Lower lobe of right lung (tissue), 2 donors: ENCODE data around the gene FIG4. TPM values are rescaled to one million over a fixed set of nuclear protein-coding genes. Genes with fewer than 3 reads are reported as not detected.
A peak's percentile ranks its signal among the peaks of the same experiment; 100 is the strongest.

Experiments
- ATAC-seq, 2 donors: fragments of 200-7000 bp; cut with Tn5 transposase; one replicate each; pipeline ENCODE4 v1.9.1; 2020 to 2022; ENCODE audit warnings: mild to moderate bottlenecking in 2 of 2, moderate library complexity in 2 of 2
- DNase-seq: peaks from one replicate; pipeline ENCODE4 v3.0.0-alpha.2; 2020
- H3K27ac ChIP-seq: fragments of 200-600 bp; one replicate; pipeline ENCODE4 v1.8.0; 2022
- H3K27me3 ChIP-seq: fragments of 200-600 bp; one replicate; pipeline ENCODE4 v1.8.0; 2022; ENCODE audit warnings: low read depth
- H3K36me3 ChIP-seq: fragments of 200-600 bp; one replicate; pipeline ENCODE4 v1.8.0; 2022; ENCODE audit warnings: mild to moderate bottlenecking
- H3K4me1 ChIP-seq: fragments of 200-600 bp; one replicate; pipeline ENCODE4 v1.8.0; 2022
- H3K4me3 ChIP-seq: fragments of 200-600 bp; one replicate; pipeline ENCODE4 v1.8.0; 2022; ENCODE audit warnings: mild to moderate bottlenecking
- H3K9me3 ChIP-seq: fragments of 200-600 bp; one replicate; pipeline ENCODE4 v1.8.0; 2022
- CTCF ChIP-seq: fragments of 200-600 bp; IDR thresholded peaks from one replicate; pipeline ENCODE4 v1.8.0; 2022; ENCODE audit warnings: antibody characterized with exemption, mild to moderate bottlenecking
- intact Hi-C: fragments of 100-400 bp; cut with DNase I; formaldehyde crosslinking; loops from one replicate; pipeline ENCODE4 v1.11.0; 2022
- total RNA-seq: library from RNA; stranded (reverse); fragmentation: NEBNext Ultra II Directional; extraction: Animal tissue kit (Norgen Biotek cat#: 25700); gene quantifications from one replicate; pipeline ENCODE4 v1.2.1, GENCODE V29; 2021
- donor health status: DM: no; HTN: yes; CAD: no; lungs with severe emphysema.

The FIG4 gene
- total RNA-seq, 1 donor from 2014 or later, result 44.5 TPM

GRCh38 chr6:109714611-109715010 is 23.5 kb downstream of the FIG4 start:
- no peaks in the 10 kb centered on the region for H3K27me3 ChIP-seq
- no peak overlapping the region for H3K4me3 ChIP-seq
- intact Hi-C loops, result no loop called here
- TF ChIP-seq CTCF, result no peak
- ATAC-seq, result no peak
- H3K4me1 ChIP-seq, result no peaks in the 10 kb centered on the region
- no peaks in the 10 kb centered on the region for H3K9me3 ChIP-seq
- no peak overlapping the region for H3K27ac ChIP-seq
- peaks cover 27% of the 10 kb centered on the region for H3K36me3 ChIP-seq
- DNase-seq, result no peak

GRCh38 chr6:109715616-109716015 is 24.5 kb downstream of the FIG4 start:
- no peak overlapping the region for H3K27ac ChIP-seq
- no peaks in the 10 kb centered on the region for H3K27me3 ChIP-seq
- ATAC-seq (no peak), DNase-seq (no peak)
- intact Hi-C loops, result no loop called here
- H3K4me1 ChIP-seq, result no peaks in the 10 kb centered on the region
- H3K36me3 ChIP-seq, result peaks cover 31% of the 10 kb centered on the region
- no peak for TF ChIP-seq CTCF
- H3K4me3 ChIP-seq, result no peak overlapping the region
- no peaks in the 10 kb centered on the region for H3K9me3 ChIP-seq

- Histone ChIP-seq H3K36me3 (peaks cover 31% of the 10 kb centered on the region), H3K27me3 (no peaks in the 10 kb centered on the region), H3K4me3 (no peak overlapping the region), H3K9me3 (no peaks in the 10 kb centered on the region), H3K4me1 (no peaks in the 10 kb centered on the region), H3K27ac (no peak overlapping the region)
- DNase-seq (no peak), ATAC-seq (no peak)
- TF ChIP-seq CTCF, result no peak
- intact Hi-C loops, result no loop called here
These were observed 26.9 kb downstream of the FIG4 start for GRCh38 chr6:109717971-109718370.

GRCh38 chr6:109718991-109719390 is 27.9 kb downstream of the FIG4 start:
- H3K27me3 ChIP-seq, result no peaks in the 10 kb centered on the region
- no peak for DNase-seq
- H3K9me3 ChIP-seq, result no peaks in the 10 kb centered on the region
- H3K36me3 ChIP-seq, result peaks cover 31% of the 10 kb centered on the region
- intact Hi-C loops, result no loop called here
- H3K27ac ChIP-seq, result no peak overlapping the region
- H3K4me3 ChIP-seq, result no peak overlapping the region
- ATAC-seq, result no peak
- no peak for TF ChIP-seq CTCF
- no peaks in the 10 kb centered on the region for H3K4me1 ChIP-seq

- Histone ChIP-seq H3K9me3 (no peaks in the 10 kb centered on the region), H3K36me3 (peaks cover 31% of the 10 kb centered on the region), H3K4me1 (no peaks in the 10 kb centered on the region), H3K4me3 (no peak overlapping the region), H3K27me3 (no peaks in the 10 kb centered on the region), H3K27ac (peak overlapping the region; percentile 1)
- no peak for TF ChIP-seq CTCF
- ATAC-seq (no peak), DNase-seq (no peak)
- intact Hi-C loops, result no loop called here
These were observed 29.2 kb downstream of the FIG4 start for GRCh38 chr6:109720311-109720710.

- no peak overlapping the region for H3K27ac ChIP-seq
- H3K36me3 ChIP-seq, result peaks cover 19% of the 10 kb centered on the region
- H3K4me1 ChIP-seq, result no peaks in the 10 kb centered on the region
- H3K9me3 ChIP-seq, result no peaks in the 10 kb centered on the region
- no peak overlapping the region for H3K4me3 ChIP-seq
- DNase-seq (no peak), ATAC-seq (no peak)
- H3K27me3 ChIP-seq, result no peaks in the 10 kb centered on the region
- no peak for TF ChIP-seq CTCF
- intact Hi-C loops, result no loop called here
These were observed 30.9 kb downstream of the FIG4 start for GRCh38 chr6:109722011-109722410.
